GM19099 (cell line): ENCODE data around the gene AKNAD1.

Source experiments
- POLR2A ChIP-seq: IDR thresholded peaks from 3 replicates; pipeline ENCODE4 v1.6.1; 2011; ENCODE audit warnings: low read depth; ENCODE audit not compliant: insufficient read length; ENCODE audit errors: extremely low read depth

AKNAD1 gene, protein sequence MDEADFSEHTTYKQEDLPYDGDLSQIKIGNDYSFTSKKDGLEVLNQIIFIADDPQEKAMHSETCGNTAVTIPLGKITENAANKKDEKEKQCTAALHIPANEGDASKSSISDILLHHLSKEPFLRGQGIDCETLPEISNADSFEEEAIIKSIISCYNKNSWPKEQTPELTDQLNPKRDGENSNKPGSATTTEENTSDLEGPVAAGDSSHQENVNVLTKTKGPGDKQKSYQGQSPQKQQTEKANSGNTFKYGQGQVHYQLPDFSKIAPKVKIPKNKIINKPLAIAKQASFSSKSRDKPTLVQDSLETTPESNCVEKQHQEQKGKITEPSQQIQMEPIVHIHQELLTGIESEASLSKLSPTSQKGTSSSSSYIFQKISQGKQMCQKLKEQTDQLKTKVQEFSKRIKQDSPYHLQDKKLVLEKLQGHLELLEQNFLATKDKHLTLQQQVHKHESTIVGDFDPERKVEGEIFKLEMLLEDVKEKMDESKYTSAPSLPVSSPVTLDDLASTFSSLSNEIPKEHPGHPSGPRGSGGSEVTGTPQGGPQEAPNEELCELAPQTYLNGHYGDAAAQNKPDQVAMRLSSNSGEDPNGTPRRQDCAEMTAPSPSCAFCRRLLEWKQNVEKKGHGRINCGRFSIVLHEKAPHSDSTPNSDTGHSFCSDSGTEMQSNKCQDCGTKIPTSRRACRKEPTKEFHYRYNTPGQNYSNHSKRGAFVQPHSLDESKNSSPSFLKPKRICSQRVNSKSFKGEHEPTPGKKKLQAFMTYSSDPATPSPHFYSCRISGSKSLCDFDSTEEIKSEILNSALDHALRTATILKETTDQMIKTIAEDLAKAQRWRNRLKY

DNA sequence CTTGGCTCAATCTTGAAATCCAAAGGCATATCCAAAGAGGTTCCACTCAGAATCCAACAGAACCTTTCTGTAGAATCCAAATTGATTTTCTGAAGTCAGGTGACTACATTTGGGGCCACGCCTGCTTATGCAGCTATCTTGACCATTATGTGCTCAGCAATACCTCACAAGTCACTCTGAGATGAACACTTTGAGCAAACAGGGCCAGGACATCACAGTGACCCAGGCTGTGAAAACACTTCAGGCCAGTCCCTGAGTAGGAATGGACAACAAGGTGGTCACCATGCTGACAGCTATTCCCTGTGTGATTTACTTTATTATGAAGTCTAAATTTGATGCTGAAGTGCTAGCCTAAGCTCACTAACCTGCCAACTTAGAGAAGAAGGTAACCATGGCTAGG lies at the start of gene AKNAD1:
TSS of gene AKNAD1 (minus strand) at position 101 of the 400 bp plus-strand sequence. CDS start 4,430 bp downstream, outside the sequence.
- no peak for TF ChIP-seq POLR2A

- no peak for TF ChIP-seq POLR2A
Measured at GRCh38 chr1:108901106-108901505, 44.2 kb upstream of the AKNAD1 start.

GRCh38 chr1:108897865-108898720 lies 41.2 kb upstream of the AKNAD1 start:
- TF ChIP-seq POLR2A, result no peak

DNA sequence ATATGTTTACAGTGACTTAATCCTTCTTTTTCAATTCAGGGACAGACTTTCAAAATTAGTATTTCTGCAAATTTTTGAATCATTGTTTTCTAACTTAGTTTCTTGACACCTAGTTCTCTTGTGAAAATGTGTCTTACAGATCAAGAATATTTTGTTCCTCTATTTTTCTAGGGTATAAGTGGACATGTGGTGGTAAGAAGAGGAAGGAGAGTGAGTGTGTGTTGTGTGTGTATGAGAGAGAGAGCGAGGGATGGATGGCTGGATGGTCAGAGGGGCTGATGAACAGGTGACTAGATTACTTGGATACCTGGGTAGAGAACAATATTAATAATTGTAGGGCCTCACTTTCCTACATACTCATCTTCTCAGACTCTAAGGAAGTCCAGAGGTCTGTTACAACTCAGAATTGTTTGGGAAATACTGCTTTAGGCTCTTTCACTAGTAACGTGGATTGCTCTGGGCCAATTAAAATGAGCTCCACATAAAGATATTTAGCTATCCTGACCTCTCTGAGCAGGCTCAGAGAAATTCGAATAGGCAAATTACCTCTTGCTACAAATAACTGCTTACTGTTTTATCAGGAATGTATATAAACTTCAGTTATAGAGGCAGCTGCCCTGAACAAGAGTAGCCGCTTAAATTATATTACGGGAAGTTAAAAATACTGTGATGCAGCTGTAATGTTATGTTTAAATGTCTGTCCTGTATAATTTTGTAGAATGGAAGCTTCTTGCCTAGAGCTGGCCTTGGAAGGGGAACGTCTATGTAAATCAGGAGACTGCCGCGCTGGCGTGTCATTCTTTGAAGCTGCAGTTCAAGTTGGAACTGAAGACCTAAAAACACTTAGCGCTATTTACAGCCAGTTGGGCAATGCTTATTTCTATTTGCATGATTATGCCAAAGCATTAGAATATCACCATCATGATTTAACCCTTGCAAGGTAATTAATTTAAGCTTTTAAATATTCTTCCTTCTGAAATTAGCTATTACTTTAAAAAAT lies 39.6 kb upstream of the AKNAD1 start:
- no peak for TF ChIP-seq POLR2A

GRCh38 chr1:108893141-108893530 lies 36.2 kb upstream of the AKNAD1 start:
- no peak for TF ChIP-seq POLR2A

DNA sequence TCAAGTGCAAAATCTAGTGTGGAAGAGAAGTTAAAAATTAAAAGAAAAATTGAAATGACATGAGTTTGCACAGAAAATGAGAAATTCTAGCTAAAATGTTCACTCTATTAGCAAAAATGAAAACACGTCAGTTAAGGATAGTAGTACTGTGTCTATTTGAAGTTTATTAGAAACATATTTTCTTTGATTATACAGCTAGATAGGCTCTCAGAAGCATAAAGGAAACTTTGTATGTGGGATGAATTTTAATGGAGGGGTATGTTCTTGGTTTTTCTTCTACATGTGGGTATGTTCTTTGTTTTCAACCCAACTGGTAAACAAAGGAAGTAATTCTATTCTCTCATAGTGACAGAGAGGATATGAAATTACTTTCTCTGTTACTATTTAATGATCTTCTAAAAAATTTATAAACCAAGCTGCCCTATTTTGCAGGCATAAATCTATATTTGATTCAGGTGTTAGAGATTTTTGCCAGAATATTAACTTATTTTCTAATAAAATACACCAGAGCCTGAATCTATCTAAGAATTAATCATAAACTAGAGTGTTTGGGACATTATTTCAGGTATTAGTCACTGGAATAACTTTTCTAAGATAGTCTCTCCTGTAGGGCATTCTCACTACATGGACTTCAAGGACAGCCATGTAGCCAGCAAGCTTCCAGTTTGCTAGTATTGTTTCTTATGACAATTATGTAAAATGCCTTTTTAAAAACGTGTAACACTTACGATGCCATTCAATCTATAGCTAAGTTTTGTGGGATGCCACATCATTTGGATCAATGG lies 35.7 kb upstream of the AKNAD1 start:
- no peak for TF ChIP-seq POLR2A

DNA sequence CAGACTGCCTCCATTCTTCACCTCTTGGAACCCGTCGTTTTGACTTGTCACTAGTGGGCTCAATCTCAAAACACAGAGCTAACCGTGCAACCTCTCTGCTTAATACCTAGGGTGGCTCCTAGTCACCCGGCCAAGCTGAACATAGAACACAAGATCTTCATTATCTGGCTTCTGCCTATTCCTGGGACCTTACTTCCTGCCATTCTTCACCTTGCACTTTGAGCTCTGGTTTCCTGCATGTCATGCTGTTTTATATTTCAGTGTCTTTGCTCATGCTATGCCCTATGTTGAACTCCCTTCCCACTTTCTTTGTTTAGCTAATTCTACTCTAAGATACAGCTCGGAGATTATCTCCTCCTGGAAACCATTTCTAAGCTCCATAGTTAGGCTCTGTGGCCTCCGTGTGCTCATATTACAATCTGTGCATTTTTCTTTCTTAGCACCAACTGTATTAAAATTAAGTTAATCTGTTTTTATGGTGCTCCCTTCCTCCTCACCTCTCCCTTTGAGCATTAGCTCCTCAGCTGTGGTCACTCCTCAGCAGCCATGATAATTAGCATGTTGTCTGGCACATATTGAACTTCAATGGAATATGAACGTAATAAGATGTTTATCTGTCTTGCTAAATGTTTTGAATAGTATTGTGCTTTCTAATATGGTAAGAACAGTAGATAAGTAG lies 33.0 kb upstream of the AKNAD1 start:
- no peak for TF ChIP-seq POLR2A

DNA sequence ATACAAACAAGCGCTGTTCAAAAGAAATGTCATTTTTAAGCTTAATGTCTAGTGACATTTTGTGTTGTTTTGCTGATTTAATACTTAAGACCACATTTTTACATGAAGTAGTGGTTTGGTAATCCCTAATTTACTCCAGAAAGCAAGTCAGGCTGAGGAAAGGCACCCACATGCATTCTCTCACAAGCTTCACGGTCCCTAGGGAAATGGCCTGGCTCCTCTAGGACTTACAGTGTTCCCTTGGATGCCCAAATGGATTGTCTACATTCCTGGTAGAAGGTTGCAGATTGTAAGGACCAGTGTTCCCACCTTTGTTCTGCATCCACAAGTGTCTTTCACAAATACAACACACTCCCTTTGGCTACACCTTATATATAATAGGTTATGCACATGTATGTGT lies 29.4 kb upstream of the AKNAD1 start:
- TF ChIP-seq POLR2A, result no peak

DNA sequence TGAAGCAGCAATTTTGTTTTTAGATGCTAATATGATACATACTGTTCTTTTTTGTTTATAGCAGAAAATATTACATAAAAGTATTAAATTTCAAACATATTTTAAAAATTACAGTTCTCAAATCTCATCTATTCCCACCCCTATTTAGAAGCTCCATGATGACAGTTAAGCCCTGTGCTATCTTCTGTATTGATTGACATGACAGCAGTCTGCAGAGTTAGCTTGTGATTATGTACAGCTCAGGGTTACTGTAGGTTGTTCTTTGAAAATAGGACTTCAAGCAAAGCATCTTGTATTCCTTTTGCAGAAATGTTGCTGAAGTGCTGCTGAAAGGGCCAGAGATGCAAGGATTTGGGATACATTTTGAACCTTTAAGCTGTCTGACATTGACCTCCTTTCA lies 28.1 kb upstream of the AKNAD1 start:
- no peak for TF ChIP-seq POLR2A

DNA sequence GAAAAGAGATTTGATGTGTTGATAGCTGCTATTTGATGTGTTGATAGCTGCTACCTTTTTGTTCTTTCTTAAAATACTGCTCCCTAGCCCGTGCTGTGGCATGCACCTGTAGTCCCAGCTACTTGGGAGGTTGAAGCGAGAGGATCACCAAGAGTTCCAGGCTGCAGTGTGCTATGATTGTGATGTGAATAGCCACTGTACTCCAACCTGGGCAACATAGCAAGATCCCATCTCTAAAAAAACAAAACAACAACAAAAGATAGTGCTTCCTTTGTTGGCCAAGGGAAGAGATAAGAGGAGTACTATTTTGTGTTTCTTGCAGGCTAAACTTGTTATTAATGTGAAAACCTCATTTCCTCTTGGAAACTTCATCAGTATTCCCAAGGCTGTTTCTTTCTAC lies 25.9 kb upstream of the AKNAD1 start:
- no peak for TF ChIP-seq POLR2A

- TF ChIP-seq POLR2A, result no peak
Measured at GRCh38 chr1:108881369-108881768, 24.5 kb upstream of the AKNAD1 start.

DNA sequence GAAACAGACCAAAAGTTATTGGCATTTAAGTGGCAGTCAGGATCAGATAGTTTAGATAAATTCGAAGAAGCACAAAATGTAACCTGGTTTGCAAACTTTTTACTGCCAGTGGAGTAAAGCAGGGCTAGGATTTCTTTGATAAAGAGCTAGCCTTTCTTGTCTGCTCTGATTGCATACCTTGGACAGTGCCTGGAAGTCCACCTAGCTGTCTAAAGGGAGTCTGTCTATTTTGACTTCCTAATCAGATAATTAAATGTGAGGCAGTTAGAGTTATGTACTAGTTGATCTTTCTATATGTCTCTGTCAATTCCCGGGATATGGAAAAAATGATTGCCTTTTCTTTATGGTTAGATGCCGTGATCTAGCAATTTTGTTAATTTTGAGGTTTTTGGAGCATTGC lies 24.0 kb upstream of the AKNAD1 start:
- no peak for TF ChIP-seq POLR2A

DNA sequence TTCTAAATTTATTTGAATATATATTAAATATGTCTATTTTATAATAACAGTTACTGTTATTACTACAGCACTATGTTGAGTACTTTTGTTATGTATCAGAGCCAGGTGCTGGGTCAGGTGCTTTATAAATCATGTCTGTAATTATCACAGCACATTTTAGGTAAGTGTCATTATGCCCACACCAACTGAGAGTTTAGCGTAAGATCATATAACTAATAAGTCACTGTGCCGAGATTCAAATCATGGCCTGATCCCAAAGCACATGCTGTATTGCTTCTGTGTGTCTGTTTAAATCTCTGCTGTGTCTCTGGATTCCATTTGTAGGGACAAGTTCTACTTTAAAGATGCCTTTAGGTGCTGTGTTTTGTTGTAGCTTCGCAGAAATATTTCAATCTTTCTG lies 21.8 kb upstream of the AKNAD1 start:
- no peak for TF ChIP-seq POLR2A
